ENCODE measurements around the gene VSIR. TPM values are rescaled to one million over a fixed set of nuclear protein-coding genes. Genes with fewer than 3 reads are reported as not detected.

The VSIR gene
- polyA plus RNA-seq, 1 of the 3 experiments (the other 2 are of a cell fraction): 11.3 TPM

GRCh38 chr10:71722849-71723248 lies 50.5 kb downstream of the VSIR start:
- peaks cover 0 to 42% of the 10 kb centered on the region in 2 experiments; a peak in 1 of 4 replicates for H3K4me1 ChIP-seq (ENCODE audit: control insufficient read depth in 1 of 2, insufficient read depth in 2 of 2, low read depth in 1 of 2, low read length in 1 of 2)
- no peak overlapping the region for H2AFZ ChIP-seq (ENCODE audit: low read depth)
- no peaks in the 10 kb centered on the region for H3K9me3 ChIP-seq
- H3K27ac ChIP-seq (ENCODE audit: low read depth in 2 of 2, low read length in 1 of 2): no peak overlapping the region
- DNase-seq: no peak
- no peaks in the 10 kb centered on the region for H3K36me3 ChIP-seq (replicated peaks in 1 of 2; ENCODE audit: control insufficient read depth in 1 of 2, insufficient read depth in 2 of 2, low read length in 1 of 2)
- 29% methylated on average over 1 of the region's 1 CpG for WGBS (ENCODE audit: low lambda C conversion rate)
- TF ChIP-seq SIN3A (IDR thresholded peaks at IDR 0.05; ENCODE audit: borderline replicate concordance, low read depth, low read length) (no peak), JUND (IDR thresholded peaks at IDR 0.05) (no peak), NFIC (IDR thresholded peaks at IDR 0.05; ENCODE audit: borderline replicate concordance) (no peak), USF1 (IDR thresholded peaks at IDR 0.05; ENCODE audit: borderline replicate concordance, low read depth) (no peak), TAF1 (IDR thresholded peaks at IDR 0.05; ENCODE audit: borderline replicate concordance, low read depth, low read length) (no peak)
- TF ChIP-seq, protein P1, sequence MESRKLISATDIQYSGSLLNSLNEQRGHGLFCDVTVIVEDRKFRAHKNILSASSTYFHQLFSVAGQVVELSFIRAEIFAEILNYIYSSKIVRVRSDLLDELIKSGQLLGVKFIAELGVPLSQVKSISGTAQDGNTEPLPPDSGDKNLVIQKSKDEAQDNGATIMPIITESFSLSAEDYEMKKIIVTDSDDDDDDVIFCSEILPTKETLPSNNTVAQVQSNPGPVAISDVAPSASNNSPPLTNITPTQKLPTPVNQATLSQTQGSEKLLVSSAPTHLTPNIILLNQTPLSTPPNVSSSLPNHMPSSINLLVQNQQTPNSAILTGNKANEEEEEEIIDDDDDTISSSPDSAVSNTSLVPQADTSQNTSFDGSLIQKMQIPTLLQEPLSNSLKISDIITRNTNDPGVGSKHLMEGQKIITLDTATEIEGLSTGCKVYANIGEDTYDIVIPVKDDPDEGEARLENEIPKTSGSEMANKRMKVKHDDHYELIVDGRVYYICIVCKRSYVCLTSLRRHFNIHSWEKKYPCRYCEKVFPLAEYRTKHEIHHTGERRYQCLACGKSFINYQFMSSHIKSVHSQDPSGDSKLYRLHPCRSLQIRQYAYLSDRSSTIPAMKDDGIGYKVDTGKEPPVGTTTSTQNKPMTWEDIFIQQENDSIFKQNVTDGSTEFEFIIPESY (IDR thresholded peaks at IDR 0.05; ENCODE audit: borderline replicate concordance, low read depth): no peak
- no peaks in the 10 kb centered on the region for H4K20me1 ChIP-seq (ENCODE audit: insufficient read depth)
- no peak overlapping the region for H3K4me3 ChIP-seq (ENCODE audit: low read depth in 2 of 2, low read length in 1 of 2)
- no peak overlapping the region for H3K4me2 ChIP-seq
- H3K9ac ChIP-seq: no peak overlapping the region
- no peaks in the 10 kb centered on the region for H3F3A ChIP-seq (replicated peaks; ENCODE audit: insufficient read depth)
- ChIA-PET POLR2A (no interaction called here), CTCF (interaction anchor here (1.8 to 3.6 kb wide), 4 partner anchors 14 to 89 kb away, joined by 5 to 20 read pairs (median 8); partner anchors contain the start of gene VSIR)
- H3K79me2 ChIP-seq (ENCODE audit: insufficient read depth): no peaks in the 10 kb centered on the region
- H3K9me2 ChIP-seq: no peaks in the 10 kb centered on the region
- 0 out of 2 replicates have a peak, but pooled peaks cover 4% of the 10 kb centered on the region for H3K27me3 ChIP-seq (ENCODE audit: insufficient read depth)

- Histone ChIP-seq H3K9me3 (no peaks in the 10 kb centered on the region), H3K9me2 (no peaks in the 10 kb centered on the region), H3K4me2 (no peak overlapping the region), H4K20me1 (ENCODE audit: insufficient read depth) (no peaks in the 10 kb centered on the region), H3K9ac (no peak overlapping the region), H2AFZ (ENCODE audit: low read depth) (no peak overlapping the region), H3K79me2 (ENCODE audit: insufficient read depth) (no peaks in the 10 kb centered on the region), H3K27ac (ENCODE audit: low read depth in 2 of 2, low read length in 1 of 2) (no peak overlapping the region), H3K36me3 (replicated peaks in 1 of 2; ENCODE audit: control insufficient read depth in 1 of 2, insufficient read depth in 2 of 2, low read length in 1 of 2) (no peaks in the 10 kb centered on the region), H3K4me3 (ENCODE audit: low read depth in 2 of 2, low read length in 1 of 2) (no peak overlapping the region), H3K27me3 (ENCODE audit: insufficient read depth) (0 out of 2 replicates have a peak, but pooled peaks cover 4% of the 10 kb centered on the region), H3F3A (replicated peaks; ENCODE audit: insufficient read depth) (no peaks in the 10 kb centered on the region), H3K4me1 (ENCODE audit: control insufficient read depth in 1 of 2, insufficient read depth in 2 of 2, low read depth in 1 of 2, low read length in 1 of 2) (peaks cover 0 to 40% of the 10 kb centered on the region in 2 experiments; a peak in 1 of 4 replicates)
- ChIA-PET CTCF (interaction anchor here (0.8 to 1.3 kb wide), 3 partner anchors 24 to 175 kb away, joined by 3 to 6 read pairs (median 3); no protein-coding TSS in a partner anchor), POLR2A (no interaction called here)
- 74% methylated on average over 6 of the region's 6 CpGs for WGBS (ENCODE audit: low lambda C conversion rate)
- DNase-seq: no peak
- TF ChIP-seq EP300 (IDR thresholded peaks at IDR 0.05; ENCODE audit: borderline replicate concordance in 1 of 2, low read depth in 1 of 2, low read length in 1 of 2) (no peak), CHD2 (IDR thresholded peaks at IDR 0.05; ENCODE audit: low read length, partially characterized antibody) (no peak), FOXJ3 (CRISPR knock-in tag; IDR thresholded peaks at IDR 0.05) (no peak), TCF12 (IDR thresholded peaks at IDR 0.05) (no peak), NFIC (IDR thresholded peaks at IDR 0.05; ENCODE audit: borderline replicate concordance) (no peak), SMC3 (IDR thresholded peaks at IDR 0.05; ENCODE audit: low read depth, low read length) (no peak), MXI1 (IDR thresholded peaks at IDR 0.05; ENCODE audit: low read depth, low read length) (no peak), FOXM1 (IDR thresholded peaks at IDR 0.05; ENCODE audit: low read depth) (no peak), GATA2 (CRISPR knock-in tag; IDR thresholded peaks at IDR 0.05) (no peak), YY1 (IDR thresholded peaks at IDR 0.05; ENCODE audit: low read depth) (no peak), CTCF (IDR thresholded peaks at IDR 0.05) (no peak), EZH2phosphoT487 (IDR thresholded peaks at IDR 0.05; ENCODE audit: borderline replicate concordance, low read depth) (no peak), IRF3 (IDR thresholded peaks at IDR 0.05; ENCODE audit: low read depth, low read length) (no peak), RXRA (IDR thresholded peaks at IDR 0.05; ENCODE audit: borderline replicate concordance, low read depth) (no peak)
- TF ChIP-seq, protein P2, sequence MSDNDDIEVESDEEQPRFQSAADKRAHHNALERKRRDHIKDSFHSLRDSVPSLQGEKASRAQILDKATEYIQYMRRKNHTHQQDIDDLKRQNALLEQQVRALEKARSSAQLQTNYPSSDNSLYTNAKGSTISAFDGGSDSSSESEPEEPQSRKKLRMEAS (IDR thresholded peaks at IDR 0.05; ENCODE audit: low read depth): no peak
These were observed 52.0 kb downstream of the VSIR start for GRCh38 chr10:71721313-71721712.
